Fibroblast of the aortic adventitia (primary cell): Measurements from ENCODE around the gene ITSN1. TPM values are rescaled to one million over a fixed set of nuclear protein-coding genes. Genes with fewer than 3 reads are reported as not detected.

Source experiments
- DNase-seq: peaks from one replicate; pipeline ENCODE4 v3.0.0-alpha.2; 2010; ENCODE audit warnings: low read depth
- H3K4me3 ChIP-seq: 2 replicates; pipeline ENCODE4 v1.5.1; 2011; ENCODE audit warnings: low read depth, mild to moderate bottlenecking, control low read depth, low read length, moderate library complexity
- CTCF ChIP-seq: IDR thresholded peaks from 2 replicates; pipeline ENCODE4 v1.5.1; 2011; ENCODE audit warnings: mild to moderate bottlenecking, low read length, control low read depth, inconsistent platforms; ENCODE audit not compliant: insufficient read depth
- total RNA-seq: library from RNA; depleted of rRNA; stranded (reverse); fragments of >200 nt; gene quantifications from 2 replicates; pipeline ENCODE4 v1.2.3, GENCODE V29; 2012; ENCODE audit warnings: low replicate concordance

Gene ITSN1
- total RNA-seq, 1 donor: 35.0 TPM

- DNase-seq: peak; percentile 70
- no peak for TF ChIP-seq CTCF
- H3K4me3 ChIP-seq: peak overlapping the region; percentile 7
Measured at GRCh38 chr21:33760641-33761440, 118.5 kb downstream of the ITSN1 start.

GRCh38 chr21:33761441-33762036 is 119.2 kb downstream of the ITSN1 start:
- H3K4me3 ChIP-seq: peak overlapping the region; percentile 7
- TF ChIP-seq CTCF: no peak

GRCh38 chr21:33762803-33763581 is 120.7 kb downstream of the ITSN1 start:
- TF ChIP-seq CTCF: no peak
- DNase-seq: peak; percentile 53
- no peak overlapping the region for H3K4me3 ChIP-seq

More at GRCh38 chr21:33761441-33762036, 119.2 kb downstream of the ITSN1 start:
- DNase-seq: peak; percentile 97

GRCh38 chr21:33763582-33763899 is 121.2 kb downstream of the ITSN1 start:
- no peak overlapping the region for H3K4me3 ChIP-seq
- no peak for TF ChIP-seq CTCF
- no peak for DNase-seq

GRCh38 chr21:33767236-33767635 is 124.9 kb downstream of the ITSN1 start:
- peak; percentile 45 for DNase-seq
- TF ChIP-seq CTCF: no peak
- H3K4me3 ChIP-seq: no peak overlapping the region

GRCh38 chr21:33767960-33768359 is 125.7 kb downstream of the ITSN1 start:
- H3K4me3 ChIP-seq: no peak overlapping the region
- no peak for DNase-seq
- no peak for TF ChIP-seq CTCF
